ENCODE results near the gene UST. TPM values are rescaled to one million over a fixed set of nuclear protein-coding genes. Genes with fewer than 3 reads are reported as not detected.

The UST gene
- total RNA-seq, 2 experiments from 2014 or later: 1.9 to 3.7 TPM

GRCh38 chr6:148967541-148967956, 220.7 kb downstream of the UST start:
- intact Hi-C loops (cut with DNase I, micrococcal nuclease): no loop called here
- DNase-seq: no peak
- no peak overlapping the region for H3K4me3 ChIP-seq (ENCODE audit: low read length)
- no peaks in the 10 kb centered on the region for H3K9me3 ChIP-seq (ENCODE audit: control insufficient read depth in 1 of 2, insufficient read depth in 1 of 2, low read length in 2 of 2)
- H3K27ac Mint-ChIP-seq: no peak overlapping the region
- no peaks in the 10 kb centered on the region for H3K36me3 ChIP-seq (ENCODE audit: insufficient read depth, low read length)
- no peak overlapping the region for H3K27ac ChIP-seq (ENCODE audit: low read depth in 1 of 2, low read length in 2 of 2)
- no peak for TF ChIP-seq CTCF (IDR thresholded peaks at IDR 0.05)
- H3K36me3 Mint-ChIP-seq (ENCODE audit: low read depth): no peaks in the 10 kb centered on the region
- ChIA-PET CTCF (no interaction called here), POLR2A (no interaction called here)
- no peak for ATAC-seq (ENCODE audit: poor library complexity)
- H3K27me3 Mint-ChIP-seq: peaks cover 5% of the 10 kb centered on the region
- H3K27me3 ChIP-seq (ENCODE audit: control insufficient read depth in 1 of 2, insufficient read depth in 2 of 2, low read length in 2 of 2): no peaks in the 10 kb centered on the region
- H3K4me1 Mint-ChIP-seq (ENCODE audit: low read depth): no peaks in the 10 kb centered on the region
- peaks cover 5% of the 10 kb centered on the region for H3K4me1 ChIP-seq (ENCODE audit: insufficient read depth, low read length)
- H3K4me3 Mint-ChIP-seq: no peak overlapping the region
- H3K9me3 Mint-ChIP-seq: no peaks in the 10 kb centered on the region

- Mint-ChIP-seq H3K4me3 (no peak overlapping the region), H3K27ac (no peak overlapping the region), H3K4me1 (ENCODE audit: low read depth) (no peaks in the 10 kb centered on the region), H3K9me3 (no peaks in the 10 kb centered on the region), H3K27me3 (peaks cover 5% of the 10 kb centered on the region), H3K36me3 (ENCODE audit: low read depth) (no peaks in the 10 kb centered on the region)
- DNase-seq: no peak
- no peaks in the 10 kb centered on the region for H3K36me3 ChIP-seq (ENCODE audit: insufficient read depth, low read length)
- H3K4me3 ChIP-seq (ENCODE audit: low read length): no peak overlapping the region
- ChIA-PET POLR2A (no interaction called here), CTCF (no interaction called here)
- H3K9me3 ChIP-seq (ENCODE audit: control insufficient read depth in 1 of 2, insufficient read depth in 1 of 2, low read length in 2 of 2): no peaks in the 10 kb centered on the region
- TF ChIP-seq CTCF (IDR thresholded peaks at IDR 0.05): no peak
- peaks cover 7% of the 10 kb centered on the region for H3K4me1 ChIP-seq (ENCODE audit: insufficient read depth, low read length)
- no peaks in the 10 kb centered on the region for H3K27me3 ChIP-seq (ENCODE audit: control insufficient read depth in 1 of 2, insufficient read depth in 2 of 2, low read length in 2 of 2)
- no peak for ATAC-seq (ENCODE audit: poor library complexity)
- intact Hi-C loops (cut with DNase I, micrococcal nuclease): no loop called here
- H3K27ac ChIP-seq (ENCODE audit: low read depth in 1 of 2, low read length in 2 of 2): no peak overlapping the region
Observed at GRCh38 chr6:148968771-148969602, 222.2 kb downstream of the UST start.

- Mint-ChIP-seq H3K27ac (no peak overlapping the region), H3K4me1 (ENCODE audit: low read depth) (no peaks in the 10 kb centered on the region), H3K36me3 (ENCODE audit: low read depth) (no peaks in the 10 kb centered on the region), H3K27me3 (peaks cover 5% of the 10 kb centered on the region), H3K4me3 (no peak overlapping the region), H3K9me3 (no peaks in the 10 kb centered on the region)
- Histone ChIP-seq H3K4me3 (ENCODE audit: low read length) (no peak overlapping the region), H3K4me1 (ENCODE audit: insufficient read depth, low read length) (peaks cover 7% of the 10 kb centered on the region), H3K36me3 (ENCODE audit: insufficient read depth, low read length) (no peaks in the 10 kb centered on the region), H3K27me3 (ENCODE audit: control insufficient read depth in 1 of 2, insufficient read depth in 2 of 2, low read length in 2 of 2) (no peaks in the 10 kb centered on the region), H3K27ac (ENCODE audit: low read depth in 1 of 2, low read length in 2 of 2) (no peak overlapping the region), H3K9me3 (ENCODE audit: control insufficient read depth in 1 of 2, insufficient read depth in 1 of 2, low read length in 2 of 2) (no peaks in the 10 kb centered on the region)
- ATAC-seq (ENCODE audit: poor library complexity) (no peak), DNase-seq (no peak)
- ChIA-PET CTCF (no interaction called here), POLR2A (no interaction called here)
- intact Hi-C loops (cut with DNase I, micrococcal nuclease): no loop called here
- TF ChIP-seq CTCF (IDR thresholded peaks at IDR 0.05): no peak
Observed at GRCh38 chr6:148969603-148970061, 222.8 kb downstream of the UST start.

Measured in CD4-positive, alpha-beta T cell (primary cell).